IMR-90 (cell line): ENCODE measurements around the gene COQ4. TPM values are rescaled to one million over a fixed set of nuclear protein-coding genes. Genes with fewer than 3 reads are reported as not detected.
A peak's percentile ranks its signal among the peaks of the same experiment; 100 is the strongest.

Source experiments
- ATAC-seq: fragments of 200-7000 bp; cut with Tn5 transposase; 2 replicates; pipeline ENCODE4 v1.9.1; 2020; ENCODE audit warnings: low read depth, mild to moderate bottlenecking, moderate library complexity
- BruUV-seq: library from RNA; stranded (reverse); fragments of 400-500 nt; replicated peaks from 2 replicates; lab custom pipeline; 2021; lab: Mats Ljungman, UMichigan
- CTCF ChIA-PET: fragments of 300-600 bp; formaldehyde crosslinking; extraction: SDS; loops from one replicate; lab custom pipeline; 2021; ENCODE audit warnings: antibody characterized with exemption; lab: Yijun Ruan, JAX
- POLR2A ChIA-PET: fragments of 300-600 bp; sonication (Branson Sonifier 250); formaldehyde crosslinking; loops from one replicate; lab custom pipeline; 2022; ENCODE audit warnings: antibody characterized with exemption; ENCODE audit not compliant: unreplicated experiment; lab: Charles Lee
- DNase-seq: peaks from one replicate; pipeline ENCODE4 v3.0.0; 2013
- H2AFZ ChIP-seq: replicated peaks from 2 replicates; pipeline ENCODE3; 2013; ENCODE audit warnings: low read length, mild to moderate bottlenecking; ENCODE audit not compliant: poor library complexity
- H2AK5ac ChIP-seq: 2 replicates; pipeline ENCODE4 v1.6.1; 2013; ENCODE audit warnings: low read depth, low read length, inconsistent platforms
- H2AK9ac ChIP-seq: replicated peaks from 2 replicates; pipeline ENCODE3; 2013; ENCODE audit warnings: mild to moderate bottlenecking, low read depth, low read length, moderate library complexity; ENCODE audit not compliant: poor library complexity
- H2BK120ac ChIP-seq: 2 replicates; pipeline ENCODE4 v1.6.1; 2013; ENCODE audit warnings: low read depth, low read length, inconsistent platforms
- H2BK15ac ChIP-seq: 3 replicates; pipeline ENCODE4 v1.6.1; 2013; ENCODE audit warnings: low read depth, low read length, inconsistent platforms
- H2BK20ac ChIP-seq: 2 replicates; pipeline ENCODE4 v1.6.1; 2013; ENCODE audit warnings: low read depth, mild to moderate bottlenecking, inconsistent platforms, low read length, moderate library complexity
- H2BK5ac ChIP-seq: 2 replicates; pipeline ENCODE4 v1.6.1; 2013; ENCODE audit warnings: mild to moderate bottlenecking, low read depth, low read length, inconsistent platforms; ENCODE audit not compliant: poor library complexity, severe bottlenecking
- H3K14ac ChIP-seq: replicated peaks from 2 replicates; pipeline ENCODE4 v1.6.1; 2013; ENCODE audit warnings: low read depth, low read length, inconsistent platforms
- H3K18ac ChIP-seq: 2 replicates; pipeline ENCODE4 v1.6.1; 2013; ENCODE audit warnings: low read depth, low read length, control low read depth
- H3K23ac ChIP-seq: 2 replicates; pipeline ENCODE4 v1.6.1; 2013; ENCODE audit warnings: low read depth, low read length, inconsistent platforms
- H3K27ac ChIP-seq: 2 replicates; pipeline ENCODE4 v1.5.1; 2013; ENCODE audit warnings: mild to moderate bottlenecking, control low read depth, low read length; ENCODE audit not compliant: insufficient read depth
- H3K27me3 ChIP-seq: 2 replicates; pipeline ENCODE4 v1.6.1; 2013; ENCODE audit warnings: low read length; ENCODE audit not compliant: control insufficient read depth, insufficient read depth
- H3K36me3 ChIP-seq: 2 replicates; pipeline ENCODE4 v1.6.1; 2013; ENCODE audit warnings: low read length, mixed read lengths; ENCODE audit not compliant: control insufficient read depth, insufficient read depth
- H3K4ac ChIP-seq: 2 replicates; pipeline ENCODE4 v1.6.1; 2013; ENCODE audit warnings: low read depth, low read length, inconsistent platforms
- H3K4me1 ChIP-seq: 2 replicates; pipeline ENCODE4 v1.6.1; 2013; ENCODE audit warnings: low read length, mixed read lengths; ENCODE audit not compliant: control insufficient read depth, insufficient read depth
- H3K4me2 ChIP-seq: 2 replicates; pipeline ENCODE4 v1.6.1; 2013; ENCODE audit warnings: low read depth, mild to moderate bottlenecking, control low read depth, low read length, moderate library complexity
- H3K4me3 ChIP-seq: 2 replicates; pipeline ENCODE4 v1.5.1; 2013; ENCODE audit warnings: low read depth, mild to moderate bottlenecking, control low read depth, low read length, moderate library complexity; ENCODE audit not compliant: insufficient read depth
- H3K56ac ChIP-seq: 2 replicates; pipeline ENCODE4 v1.6.1; 2013; ENCODE audit warnings: low read length, inconsistent platforms; ENCODE audit not compliant: insufficient read depth; ENCODE audit errors: extremely low read depth
- H3K79me1 ChIP-seq, 2 experiments: 2 replicates each; pipeline ENCODE4 v1.6.1; 2013; ENCODE audit warnings: low read length in 2 of 2, inconsistent platforms in 1 of 2, low read depth in 1 of 2
- H3K9ac ChIP-seq: 2 replicates; pipeline ENCODE4 v1.6.1; 2013; ENCODE audit warnings: low read depth, low read length, control low read depth
- H3K9me1 ChIP-seq: 2 replicates; pipeline ENCODE4 v1.6.1; 2013; ENCODE audit warnings: low read length, inconsistent platforms; ENCODE audit not compliant: insufficient read depth
- H3K9me3 ChIP-seq: 2 replicates; pipeline ENCODE4 v1.6.1; 2013; ENCODE audit warnings: low read length; ENCODE audit not compliant: control insufficient read depth, insufficient read depth
- H4K20me1 ChIP-seq: 2 replicates; pipeline ENCODE4 v1.6.1; 2013; ENCODE audit warnings: low read length, inconsistent platforms; ENCODE audit not compliant: insufficient read depth
- H4K5ac ChIP-seq: 2 replicates; pipeline ENCODE4 v1.6.1; 2013; ENCODE audit warnings: mild to moderate bottlenecking, low read depth, low read length, control low read depth
- H4K8ac ChIP-seq, 2 experiments: 2 replicates each; pipeline ENCODE4 v1.6.1; 2013; ENCODE audit warnings: low read depth in 2 of 2, low read length in 2 of 2, control low read depth in 1 of 2, inconsistent platforms in 1 of 2
- H4K91ac ChIP-seq: 2 replicates; pipeline ENCODE4 v1.6.1; 2013; ENCODE audit warnings: low read depth, low read length, inconsistent platforms; ENCODE audit not compliant: insufficient read depth
- MAFK ChIP-seq: IDR thresholded peaks from 2 replicates; pipeline ENCODE4 v1.6.1; 2012; ENCODE audit warnings: low read depth, low read length, improper control_type of control experiment
- MAZ ChIP-seq: IDR thresholded peaks from 2 replicates; pipeline ENCODE4 v1.6.1; 2012; ENCODE audit warnings: low read depth, mild to moderate bottlenecking, low read length, improper control_type of control experiment, moderate library complexity, borderline replicate concordance
- MXI1 ChIP-seq: IDR thresholded peaks from 2 replicates; pipeline ENCODE4 v1.6.1; 2012; ENCODE audit warnings: low read depth, mild to moderate bottlenecking, low read length, moderate library complexity, borderline replicate concordance
- POLR2A ChIP-seq: IDR thresholded peaks from 2 replicates; pipeline ENCODE4 v1.6.1; 2012; ENCODE audit warnings: mild to moderate bottlenecking, low read depth, low read length
- WGBS, 2 experiments: methylation state at CpG; one replicate each; pipeline versions ENCODE4 v1.1.5 to v1.1.7; 2013; ENCODE audit warnings: missing lambda C conversion rate in 2 of 2; ENCODE audit not compliant: insufficient read length in 1 of 2; ENCODE audit errors: extremely low coverage in 2 of 2; 5-methylcytosine and 5-hydroxymethylcytosine counted together
- dilution Hi-C: fragments of 300-500 bp; cut with HindIII; formaldehyde crosslinking; loops from one replicate; pipeline ENCODE4 v1.14.3; 2018; ENCODE audit warnings: low sequenced_read_pairs; ENCODE audit not compliant: unreplicated experiment
- in situ Hi-C: fragments of 300-500 bp; cut with MboI; formaldehyde crosslinking; loops from 3 replicates; pipeline ENCODE4 v1.14.3; 2019; ENCODE audit warnings: low sequenced_read_pairs, inconsistent platforms, mixed read lengths
- intact Hi-C: fragments of 100-400 bp; cut with micrococcal nuclease; formaldehyde crosslinking; loops from 2 replicates; pipeline ENCODE4 v1.10.0; 2022
- polyA plus RNA-seq, 3 experiments: library from polyadenylated mRNA; depleted of rRNA; stranded (reverse); fragments of >200 nt; gene quantifications; 2 replicates each; pipeline ENCODE4 v1.2.3, GENCODE V29; 2012; ENCODE audit warnings: low replicate concordance in 1 of 3
- total RNA-seq: library from RNA; depleted of rRNA; stranded (reverse); fragments of >200 nt; gene quantifications from 2 replicates; pipeline ENCODE4 v1.2.3, GENCODE V29; 2012
- TF ChIP-seq, protein P1 (sequence below): fragments of 150-350 bp; IDR thresholded peaks from 2 replicates; pipeline ENCODE4 v1.6.1; 2017; ENCODE audit warnings: mild to moderate bottlenecking, antibody characterized with exemption, low read length, low read depth

Gene COQ4
- total and polyA plus RNA-seq, 2 of the 4 experiments (the other 2 are of a cell fraction), result 20.1 to 41.4 TPM

DNA sequence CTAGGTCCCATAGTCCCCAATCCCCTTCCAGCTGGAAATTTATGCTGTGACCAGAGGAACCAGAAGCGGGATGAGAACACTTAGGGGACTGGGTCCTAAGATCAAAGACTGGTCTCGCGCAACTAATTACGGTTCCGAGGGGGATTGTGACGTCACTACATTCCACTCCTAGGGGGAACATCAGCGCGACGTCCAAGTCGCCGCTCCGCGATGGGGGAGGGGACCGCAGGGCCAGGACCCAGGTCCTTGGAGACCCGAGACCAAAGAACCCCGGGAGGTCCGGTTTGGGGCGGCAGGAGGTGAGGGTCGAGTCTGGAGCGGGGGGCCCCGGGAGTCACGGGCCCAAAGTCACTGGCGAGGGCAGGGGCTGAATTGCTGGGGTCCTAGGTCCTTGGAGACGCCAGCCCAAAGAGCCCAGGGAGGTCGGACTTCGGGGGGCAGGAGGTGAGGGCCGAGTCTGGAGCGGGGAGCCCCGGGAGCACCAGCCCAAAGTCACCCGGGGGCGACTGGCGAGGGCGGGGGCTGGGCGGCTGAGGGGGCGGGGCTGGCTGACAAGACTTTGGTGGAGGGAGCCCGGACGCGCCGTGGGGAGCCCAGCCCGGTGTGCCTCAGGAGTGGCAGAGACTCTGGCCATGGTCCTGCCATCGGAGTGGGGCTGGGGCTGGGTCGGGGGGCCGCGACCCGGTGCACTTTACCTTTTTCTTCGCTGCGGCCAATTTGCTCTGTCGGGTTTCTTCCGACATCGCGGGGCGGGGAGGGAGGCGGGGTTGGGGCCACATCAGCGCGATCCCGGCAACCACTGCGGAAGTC lies 47.2 kb upstream of the COQ4 start, which contains the start of gene GOLGA2:
GOLGA2 (minus strand) TSS at position 810 of the 810 bp plus-strand sequence; CDS start at position 779, 31 bp downstream.
- in situ Hi-C loops, result no loop called here
- peak within 1 kb of the TSS; percentile 48 to 89; a peak in 3 of 4 replicates for H4K8ac ChIP-seq

More for the DNA sequence above, 47.2 kb upstream of the COQ4 start, which contains the start of gene GOLGA2:
- Histone ChIP-seq H3K27ac (peak within 1 kb of the TSS; percentile 91), H4K91ac (peak within 1 kb of the TSS; percentile 73), H2AFZ (peak within 1 kb of the TSS; percentile 95), H3K56ac (peak within 1 kb of the TSS; percentile 72), H2BK5ac (peak within 1 kb of the TSS; percentile 89), H3K27me3 (no peaks in the 10 kb centered on the region), H3K9me1 (peaks cover 14% of the 10 kb centered on the region), H3K4me3 (peak within 1 kb of the TSS; percentile 96), H2BK15ac (peak within 1 kb of the TSS; percentile 33; the same call in 1 of the 3 replicates), H3K18ac (peak within 1 kb of the TSS; percentile 72), H3K79me1 (peaks cover 23 to 71% of the 10 kb centered on the region in 2 experiments), H3K9ac (peak within 1 kb of the TSS; percentile 94), H4K5ac (peak within 1 kb of the TSS; percentile 93), H3K23ac (peak within 1 kb of the TSS; percentile 91), H2BK20ac (no peak within 1 kb of the TSS), H3K14ac (peak within 1 kb of the TSS; percentile 99), H3K4ac (peak within 1 kb of the TSS; percentile 97), H3K4me1 (peaks cover 7% of the 10 kb centered on the region), H2BK120ac (peak within 1 kb of the TSS; percentile 49; the same call in 1 of the 2 replicates), H3K4me2 (peak within 1 kb of the TSS; percentile 97), H3K36me3 (peaks cover 20% of the 10 kb centered on the region), H3K9me3 (no peaks in the 10 kb centered on the region), H2AK9ac (peak within 1 kb of the TSS; percentile 99), H2AK5ac (peak within 1 kb of the TSS; percentile 76), H4K20me1 (peaks cover 24% of the 10 kb centered on the region)
- TF ChIP-seq, protein P1, sequence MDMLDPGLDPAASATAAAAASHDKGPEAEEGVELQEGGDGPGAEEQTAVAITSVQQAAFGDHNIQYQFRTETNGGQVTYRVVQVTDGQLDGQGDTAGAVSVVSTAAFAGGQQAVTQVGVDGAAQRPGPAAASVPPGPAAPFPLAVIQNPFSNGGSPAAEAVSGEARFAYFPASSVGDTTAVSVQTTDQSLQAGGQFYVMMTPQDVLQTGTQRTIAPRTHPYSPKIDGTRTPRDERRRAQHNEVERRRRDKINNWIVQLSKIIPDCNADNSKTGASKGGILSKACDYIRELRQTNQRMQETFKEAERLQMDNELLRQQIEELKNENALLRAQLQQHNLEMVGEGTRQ, result no peak
- TF ChIP-seq MAFK (no peak), MXI1 (0 out of 2 replicates have a peak, but pooled peaks have one; percentile 13), MAZ (peak; percentile 71; the same call in 1 of the 2 replicates), POLR2A (peak; percentile 87)
- ChIA-PET CTCF (interaction anchor here (0.6 kb wide), 1 partner anchor 744 kb away, joined by 5 read pairs; no protein-coding TSS in a partner anchor), POLR2A (interaction anchor here (0.8 kb wide), 1 partner anchor 96 kb away, joined by 4 read pairs; the partner anchor contains the start of gene URM1)
- dilution Hi-C loops, result no loop called here
- ATAC-seq, result peak; percentile 66
- BruUV-seq, result no TSS peak
- intact Hi-C loops, result no loop called here
- DNase-seq, result peak; percentile 76
- 0% methylated on average over 11 of the region's 57 CpGs; no CpG with 5 or more reads in 1 of the 2 experiments for WGBS, 2 experiments
